ENCODE measurements around the gene CEP72.

CEP72 gene

GRCh38 chr5:569358-569867, 42.7 kb upstream of the CEP72 start:
- no peak for DNase-seq (ENCODE audit: low read depth in 2 of 2)
- H3K4me3 ChIP-seq (replicated peaks in 1 of 2; ENCODE audit: low read depth in 2 of 2, low read length in 2 of 2): no peak overlapping the region
- no peak for TF ChIP-seq CTCF (IDR thresholded peaks at IDR 0.05; ENCODE audit: low read depth, low read length)

GRCh38 chr5:569868-570361, 42.2 kb upstream of the CEP72 start:
- no peak overlapping the region for H3K4me3 ChIP-seq (replicated peaks in 1 of 2; ENCODE audit: low read depth in 2 of 2, low read length in 2 of 2)
- no peak for TF ChIP-seq CTCF (IDR thresholded peaks at IDR 0.05; ENCODE audit: low read depth, low read length)
- no peak for DNase-seq (ENCODE audit: low read depth in 2 of 2)

GRCh38 chr5:570446-570845, 41.7 kb upstream of the CEP72 start:
- TF ChIP-seq CTCF (IDR thresholded peaks at IDR 0.05; ENCODE audit: low read depth, low read length): no peak
- no peak for DNase-seq (ENCODE audit: low read depth in 2 of 2)

GRCh38 chr5:570886-571285, 41.3 kb upstream of the CEP72 start:
- no peak for DNase-seq (ENCODE audit: low read depth in 2 of 2)
- no peak overlapping the region for H3K4me3 ChIP-seq (replicated peaks in 1 of 2; ENCODE audit: low read depth in 2 of 2, low read length in 2 of 2)
- TF ChIP-seq CTCF (IDR thresholded peaks at IDR 0.05; ENCODE audit: low read depth, low read length): no peak

More at GRCh38 chr5:570446-570845, 41.7 kb upstream of the CEP72 start:
- H3K4me3 ChIP-seq (replicated peaks in 1 of 2; ENCODE audit: low read depth in 2 of 2, low read length in 2 of 2): no peak overlapping the region

GRCh38 chr5:571791-572190, 40.3 kb upstream of the CEP72 start:
- TF ChIP-seq CTCF (IDR thresholded peaks at IDR 0.05; ENCODE audit: low read depth, low read length): no peak
- no peak overlapping the region for H3K4me3 ChIP-seq (replicated peaks in 1 of 2; ENCODE audit: low read depth in 2 of 2, low read length in 2 of 2)
- no peak for DNase-seq (ENCODE audit: low read depth in 2 of 2)

- TF ChIP-seq CTCF (IDR thresholded peaks at IDR 0.05; ENCODE audit: low read depth, low read length): no peak
- no peak for DNase-seq (ENCODE audit: low read depth in 2 of 2)
These were observed 39.6 kb upstream of the CEP72 start for GRCh38 chr5:572398-573019.

GRCh38 chr5:573206-573605, 38.9 kb upstream of the CEP72 start:
- H3K4me3 ChIP-seq (replicated peaks in 1 of 2; ENCODE audit: low read depth in 2 of 2, low read length in 2 of 2): no peak overlapping the region

More at GRCh38 chr5:572398-573019, 39.6 kb upstream of the CEP72 start:
- no peak overlapping the region for H3K4me3 ChIP-seq (replicated peaks in 1 of 2; ENCODE audit: low read depth in 2 of 2, low read length in 2 of 2)

More at GRCh38 chr5:573206-573605, 38.9 kb upstream of the CEP72 start:
- TF ChIP-seq CTCF (IDR thresholded peaks at IDR 0.05; ENCODE audit: low read depth, low read length): no peak
- no peak for DNase-seq (ENCODE audit: low read depth in 2 of 2)

Data from cardiac fibroblast (primary cell).